RWPE1 (cell line): ENCODE measurements around the gene GRIPAP1.
A peak's percentile ranks its signal among the peaks of the same experiment; 100 is the strongest.

ENCODE experiments used
- CTCF ChIA-PET: fragments of 350-600 bp; sonication (Branson Sonifier 250); formaldehyde crosslinking; extraction: SDS; loops from one replicate; lab custom pipeline; 2021; lab: Yijun Ruan, JAX
- POLR2A ChIA-PET: fragments of 400-600 bp; formaldehyde crosslinking; extraction: SDS; loops from one replicate; lab custom pipeline; 2020; ENCODE audit warnings: antibody characterized with exemption; ENCODE audit not compliant: low non-redundant PET; lab: Yijun Ruan, JAX
- DNase-seq: peaks from one replicate; pipeline ENCODE4 v3.0.0; 2012; ENCODE audit warnings: low spot score
- H3K27ac ChIP-seq: fragments of 450-650 bp; 2 replicates; pipeline ENCODE4 v1.5.1; 2017
- CTCF ChIP-seq: fragments of 450-650 bp; conservative IDR thresholded peaks from 2 replicates; pipeline ENCODE4 v1.5.1; 2017; ENCODE audit warnings: low read depth, mild to moderate bottlenecking

The GRIPAP1 gene

GRCh38 chrX:49002091-49002935 is at the start of gene GRIPAP1:
Gene GRIPAP1 (minus strand): TSS chrX:49002264. CDS start chrX:49002229, 35 bp downstream.
- POLR2A ChIA-PET: interaction anchor here (0.6 kb wide), 1 partner anchor 1801 kb away, joined by 4 read pairs; no protein-coding TSS in a partner anchor
- DNase-seq: peak; percentile 91
- peak within 1 kb of the TSS; percentile 75 for H3K27ac ChIP-seq
- no peak for TF ChIP-seq CTCF
- CTCF ChIA-PET: no interaction called here

- POLR2A ChIA-PET: interaction anchor here (0.5 kb wide), 1 partner anchor 102 kb away, joined by 7 read pairs; no protein-coding TSS in a partner anchor
Observed at GRCh38 chrX:49043987-49044281, 41.9 kb upstream of the GRIPAP1 start.

GRCh38 chrX:49043220-49043986 is 41.3 kb upstream of the GRIPAP1 start, which contains the start of gene TFE3:
Gene TFE3 (minus strand): TSS chrX:49043357. CDS start chrX:49043226, 131 bp downstream.
- DNase-seq: peak; percentile 96
- peak; percentile 52 for TF ChIP-seq CTCF
- ChIA-PET POLR2A (interaction anchor here (0.5 kb wide), 1 partner anchor 102 kb away, joined by 7 read pairs; no protein-coding TSS in a partner anchor), CTCF (interaction anchor here (0.6 to 1.6 kb wide), 4 partner anchors 16 to 306 kb away, joined by 3 to 6 read pairs (median 6); partner anchors contain the start of gene KCND1)
- H3K27ac ChIP-seq: peak within 1 kb of the TSS; percentile 91

More at GRCh38 chrX:49043987-49044281, 41.9 kb upstream of the GRIPAP1 start:
- H3K27ac ChIP-seq: peak overlapping the region; percentile 76
- no peak for DNase-seq
- TF ChIP-seq CTCF: no peak
- CTCF ChIA-PET: interaction anchor here (0.6 to 1.6 kb wide), 4 partner anchors 15 to 306 kb away, joined by 3 to 6 read pairs (median 6); partner anchors contain the start of gene KCND1

- H3K27ac ChIP-seq: peak overlapping the region; percentile 91
- DNase-seq: no peak
- CTCF ChIA-PET: no interaction called here
- POLR2A ChIA-PET: interaction anchor here (0.8 kb wide), 1 partner anchor 84 kb away, joined by 3 read pairs; no protein-coding TSS in a partner anchor
- TF ChIP-seq CTCF: no peak
Observed at GRCh38 chrX:49042581-49043219, 40.6 kb upstream of the GRIPAP1 start.

- POLR2A ChIA-PET: interaction anchor here (0.6 to 0.8 kb wide), 3 partner anchors 14 to 84 kb away, joined by 3 to 4 read pairs (median 3); no protein-coding TSS in a partner anchor
- no peak for DNase-seq
- TF ChIP-seq CTCF: no peak
- CTCF ChIA-PET: no interaction called here
- peak overlapping the region; percentile 91 for H3K27ac ChIP-seq
Observed at GRCh38 chrX:49041744-49042580, 39.9 kb upstream of the GRIPAP1 start.
